Neuronal stem cell (in vitro differentiated cells): ENCODE measurements around the gene CD4.

ENCODE experiments used
- DNase-seq: peaks from one replicate; pipeline ENCODE4 v3.0.0-alpha.2; 2013; ENCODE audit warnings: low spot score
- H2AFZ ChIP-seq: one replicate; pipeline ENCODE4 v1.6.1; 2013; ENCODE audit warnings: mild to moderate bottlenecking, low read length, inconsistent platforms
- H2AK5ac ChIP-seq: 2 replicates; pipeline ENCODE4 v1.6.1; 2013; ENCODE audit warnings: low read depth, mild to moderate bottlenecking, inconsistent platforms, low read length, moderate library complexity, mixed read lengths
- H2BK120ac ChIP-seq: 2 replicates; pipeline ENCODE4 v1.6.1; 2013; ENCODE audit warnings: low read depth, mild to moderate bottlenecking, inconsistent platforms, low read length, moderate library complexity, mixed read lengths
- H2BK12ac ChIP-seq: one replicate; pipeline ENCODE4 v1.6.1; 2013; ENCODE audit warnings: low read length, inconsistent platforms
- H2BK15ac ChIP-seq: 2 replicates; pipeline ENCODE4 v1.6.1; 2013; ENCODE audit warnings: mild to moderate bottlenecking, low read length, inconsistent platforms, mixed read lengths
- H2BK5ac ChIP-seq: one replicate; pipeline ENCODE4 v1.6.1; 2013; ENCODE audit warnings: inconsistent platforms, mild to moderate bottlenecking, low read length, moderate library complexity
- H3K14ac ChIP-seq: one replicate; pipeline ENCODE4 v1.6.1; 2013; ENCODE audit warnings: low read length, inconsistent platforms
- H3K18ac ChIP-seq: 2 replicates; pipeline ENCODE4 v1.6.1; 2013; ENCODE audit warnings: low read length, inconsistent platforms
- H3K23ac ChIP-seq: 2 replicates; pipeline ENCODE4 v1.6.1; 2013; ENCODE audit warnings: low read depth, mild to moderate bottlenecking, mixed read lengths, low read length, inconsistent platforms; ENCODE audit not compliant: poor library complexity
- H3K27ac ChIP-seq: replicated peaks from 3 replicates; pipeline ENCODE4 v1.5.1; 2013; ENCODE audit warnings: low read length, inconsistent platforms
- H3K27me3 ChIP-seq, 3 experiments: 2 replicates each; pipeline ENCODE4 v1.6.1; 2013; ENCODE audit warnings: low read length in 3 of 3, mild to moderate bottlenecking in 2 of 3, inconsistent platforms in 1 of 3, low read depth in 1 of 3, mixed read lengths in 1 of 3, moderate library complexity in 1 of 3; ENCODE audit not compliant: control insufficient read depth in 3 of 3, insufficient read depth in 3 of 3
- H3K36me3 ChIP-seq, 2 donors: replicated peaks in 1 of 2; 2 replicates each; pipeline ENCODE4 v1.6.1; 2013; ENCODE audit warnings: low read length in 2 of 2; ENCODE audit not compliant: control insufficient read depth in 2 of 2, insufficient read depth in 2 of 2
- H3K4ac ChIP-seq: 2 replicates; pipeline ENCODE4 v1.6.1; 2013; ENCODE audit warnings: inconsistent platforms, mild to moderate bottlenecking, low read length, moderate library complexity
- H3K4me1 ChIP-seq, 2 donors: 1 replicate in 1 of 2; 2 replicates in 1 of 2; pipeline ENCODE4 v1.6.1; 2013; ENCODE audit warnings: low read length in 2 of 2, low read depth in 1 of 2; ENCODE audit not compliant: control insufficient read depth in 2 of 2, insufficient read depth in 1 of 2
- H3K4me2 ChIP-seq: one replicate; pipeline ENCODE4 v1.6.1; 2013; ENCODE audit warnings: mild to moderate bottlenecking, low read length, inconsistent platforms; ENCODE audit not compliant: insufficient read depth, poor library complexity, severe bottlenecking
- H3K4me3 ChIP-seq, 2 donors: 2 replicates each; pipeline ENCODE4 v1.5.1; 2013; ENCODE audit warnings: low read length in 2 of 2, mild to moderate bottlenecking in 2 of 2, inconsistent platforms in 1 of 2, moderate library complexity in 1 of 2
- H3K79me1 ChIP-seq: one replicate; pipeline ENCODE4 v1.6.1; 2013; ENCODE audit warnings: low read depth, mild to moderate bottlenecking, inconsistent platforms, low read length, moderate library complexity
- H3K9ac ChIP-seq: one replicate; pipeline ENCODE4 v1.6.1; 2013; ENCODE audit warnings: mild to moderate bottlenecking, low read depth, low read length, inconsistent platforms; ENCODE audit not compliant: poor library complexity
- H3K9me3 ChIP-seq, 2 donors: replicated peaks in 1 of 2; 2 replicates each; pipeline versions ENCODE3 to v1.6.1; 2013; ENCODE audit warnings: low read length in 2 of 2, mild to moderate bottlenecking in 2 of 2, inconsistent platforms in 1 of 2, low read depth in 1 of 2, mixed read lengths in 1 of 2, moderate library complexity in 1 of 2; ENCODE audit not compliant: control insufficient read depth in 2 of 2, insufficient read depth in 1 of 2
- H4K8ac ChIP-seq: one replicate; pipeline ENCODE4 v1.6.1; 2013; ENCODE audit warnings: low read depth, mild to moderate bottlenecking, inconsistent platforms, low read length, moderate library complexity
- H4K91ac ChIP-seq: one replicate; pipeline ENCODE4 v1.6.1; 2013; ENCODE audit warnings: low read length, low read depth, mild to moderate bottlenecking, inconsistent platforms; ENCODE audit not compliant: poor library complexity
- WGBS, 2 donors: extraction: QIAGEN DNeasy Blood & Tissue Kit; methylation state at CpG; one replicate each; pipeline ENCODE4 v1.1.7; 2013; ENCODE audit warnings: missing lambda C conversion rate in 2 of 2, mixed read lengths in 1 of 2; ENCODE audit not compliant: insufficient read length in 2 of 2, insufficient replicate concordance in 1 of 2; ENCODE audit errors: extremely low coverage in 2 of 2; 5-methylcytosine and 5-hydroxymethylcytosine counted together

Gene CD4

GRCh38 chr12:6768437-6768914 lies 20.9 kb upstream of the CD4 start:
- Histone ChIP-seq H3K23ac (no peak overlapping the region), H3K4me3 (peak overlapping the region; percentile 93 to 98), H3K18ac (peak overlapping the region; percentile 76), H3K4me1 (peaks cover 46 to 48% of the 10 kb centered on the region in 2 donors), H3K4ac (no peak overlapping the region), H3K36me3 (peaks cover 27 to 45% of the 10 kb centered on the region in 2 donors), H3K14ac (no peak overlapping the region), H3K79me1 (peaks cover 8% of the 10 kb centered on the region), H2BK120ac (no peak overlapping the region), H3K9me3 (peaks cover 0 to 4% of the 10 kb centered on the region in 2 donors), H3K27ac (peak overlapping the region; percentile 96), H3K27me3 (peaks cover 0 to 2% (median 0%) of the 10 kb centered on the region in 3 experiments), H2BK15ac (no peak overlapping the region), H2AK5ac (peak overlapping the region; percentile 16), H3K4me2 (peak overlapping the region; percentile 84), H2BK5ac (no peak overlapping the region), H2AFZ (no peak overlapping the region), H2BK12ac (no peak overlapping the region), H3K9ac (peak overlapping the region; percentile 100), H4K91ac (no peak overlapping the region), H4K8ac (no peak overlapping the region)
- DNase-seq, result no peak
- WGBS, 2 donors, result no CpG with 5 or more reads among the region's 6 CpGs

- Histone ChIP-seq H3K79me1 (peaks cover 8% of the 10 kb centered on the region), H2BK12ac (no peak overlapping the region), H2AK5ac (peak overlapping the region; percentile 16), H3K4ac (no peak overlapping the region), H3K4me3 (peak overlapping the region; percentile 93 to 98), H3K27ac (peak overlapping the region; percentile 96), H2BK120ac (no peak overlapping the region), H3K36me3 (peaks cover 27 to 45% of the 10 kb centered on the region in 2 donors), H2BK15ac (no peak overlapping the region), H4K8ac (no peak overlapping the region), H3K4me1 (peaks cover 40 to 47% of the 10 kb centered on the region in 2 donors), H3K14ac (no peak overlapping the region), H4K91ac (no peak overlapping the region), H3K9ac (peak overlapping the region; percentile 100), H2BK5ac (peak overlapping the region; percentile 56), H3K4me2 (peak overlapping the region; percentile 84), H3K9me3 (peaks cover 0 to 4% of the 10 kb centered on the region in 2 donors), H3K27me3 (peaks cover 0 to 2% (median 0%) of the 10 kb centered on the region in 3 experiments), H2AFZ (no peak overlapping the region), H3K23ac (no peak overlapping the region), H3K18ac (peak overlapping the region; percentile 90)
- DNase-seq, result peak; percentile 84
- no CpG with 5 or more reads among the region's 6 CpGs for WGBS, 2 donors
These were observed 20.3 kb upstream of the CD4 start for GRCh38 chr12:6768990-6769389.

GRCh38 chr12:6769666-6770065 lies 19.7 kb upstream of the CD4 start:
- Histone ChIP-seq H3K27ac (peak overlapping the region; percentile 67), H4K91ac (no peak overlapping the region), H3K23ac (peak overlapping the region; percentile 0), H3K79me1 (peaks cover 8% of the 10 kb centered on the region), H2BK120ac (no peak overlapping the region), H3K9me3 (peaks cover 0 to 4% of the 10 kb centered on the region in 2 donors), H3K14ac (no peak overlapping the region), H4K8ac (no peak overlapping the region), H3K27me3 (peaks cover 0 to 2% (median 0%) of the 10 kb centered on the region in 3 experiments), H2AFZ (no peak overlapping the region), H3K4me2 (peak overlapping the region; percentile 65), H3K4me1 (peaks cover 38 to 47% of the 10 kb centered on the region in 2 donors), H2AK5ac (peak overlapping the region; percentile 65), H2BK5ac (peak overlapping the region; percentile 56), H3K18ac (peak overlapping the region; percentile 90), H2BK15ac (peak overlapping the region; percentile 69), H3K4ac (no peak overlapping the region), H3K9ac (peak overlapping the region; percentile 82), H2BK12ac (peak overlapping the region; percentile 2), H3K4me3 (peak overlapping the region in 1 of 2 donors; percentile 98), H3K36me3 (peaks cover 29 to 50% of the 10 kb centered on the region in 2 donors)
- WGBS, 2 donors, result no CpG with 5 or more reads among the region's 4 CpGs
- DNase-seq, result no peak

- Histone ChIP-seq H3K4me1 (peaks cover 34 to 44% of the 10 kb centered on the region in 2 donors), H3K9me3 (peaks cover 0 to 4% of the 10 kb centered on the region in 2 donors), H3K27ac (peak overlapping the region; percentile 66)
These were observed 19.2 kb upstream of the CD4 start for GRCh38 chr12:6770094-6770493.

More at GRCh38 chr12:6770094-6770493, 19.2 kb upstream of the CD4 start:
- H2BK120ac ChIP-seq, result peak overlapping the region; percentile 16
- H2AK5ac ChIP-seq, result peak overlapping the region; percentile 65
- no peak overlapping the region for H2BK15ac ChIP-seq
- no peak overlapping the region for H2BK12ac ChIP-seq
- peak overlapping the region; percentile 31 for H3K9ac ChIP-seq
- peaks cover 8% of the 10 kb centered on the region for H3K79me1 ChIP-seq
- no CpG with 5 or more reads among the region's 12 CpGs for WGBS, 2 donors
- no peak overlapping the region for H3K4ac ChIP-seq
- no peak overlapping the region for H3K4me2 ChIP-seq
- H3K14ac ChIP-seq, result no peak overlapping the region
- peak overlapping the region; percentile 56 for H2BK5ac ChIP-seq
- peak overlapping the region; percentile 90 for H3K18ac ChIP-seq
- no peak overlapping the region for H2AFZ ChIP-seq
- H4K91ac ChIP-seq, result no peak overlapping the region
- peaks cover 32 to 54% of the 10 kb centered on the region in 2 donors for H3K36me3 ChIP-seq
- H3K27me3 ChIP-seq, result peaks cover 0 to 2% (median 0%) of the 10 kb centered on the region in 3 experiments
- no peak overlapping the region for H4K8ac ChIP-seq
- DNase-seq, result no peak
- no peak overlapping the region for H3K4me3 ChIP-seq
- H3K23ac ChIP-seq, result no peak overlapping the region
